Nucleus accumbens (tissue), 56 donors: ENCODE results near the gene PARL.
A peak's percentile ranks its signal among the peaks of the same experiment; 100 is the strongest.

Experiments used
- DNase-seq, 56 donors: peaks; one replicate each; lab custom pipeline; 2025; lab: John Stamatoyannopoulos, UW

Gene PARL, protein sequence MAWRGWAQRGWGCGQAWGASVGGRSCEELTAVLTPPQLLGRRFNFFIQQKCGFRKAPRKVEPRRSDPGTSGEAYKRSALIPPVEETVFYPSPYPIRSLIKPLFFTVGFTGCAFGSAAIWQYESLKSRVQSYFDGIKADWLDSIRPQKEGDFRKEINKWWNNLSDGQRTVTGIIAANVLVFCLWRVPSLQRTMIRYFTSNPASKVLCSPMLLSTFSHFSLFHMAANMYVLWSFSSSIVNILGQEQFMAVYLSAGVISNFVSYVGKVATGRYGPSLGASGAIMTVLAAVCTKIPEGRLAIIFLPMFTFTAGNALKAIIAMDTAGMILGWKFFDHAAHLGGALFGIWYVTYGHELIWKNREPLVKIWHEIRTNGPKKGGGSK

DNA sequence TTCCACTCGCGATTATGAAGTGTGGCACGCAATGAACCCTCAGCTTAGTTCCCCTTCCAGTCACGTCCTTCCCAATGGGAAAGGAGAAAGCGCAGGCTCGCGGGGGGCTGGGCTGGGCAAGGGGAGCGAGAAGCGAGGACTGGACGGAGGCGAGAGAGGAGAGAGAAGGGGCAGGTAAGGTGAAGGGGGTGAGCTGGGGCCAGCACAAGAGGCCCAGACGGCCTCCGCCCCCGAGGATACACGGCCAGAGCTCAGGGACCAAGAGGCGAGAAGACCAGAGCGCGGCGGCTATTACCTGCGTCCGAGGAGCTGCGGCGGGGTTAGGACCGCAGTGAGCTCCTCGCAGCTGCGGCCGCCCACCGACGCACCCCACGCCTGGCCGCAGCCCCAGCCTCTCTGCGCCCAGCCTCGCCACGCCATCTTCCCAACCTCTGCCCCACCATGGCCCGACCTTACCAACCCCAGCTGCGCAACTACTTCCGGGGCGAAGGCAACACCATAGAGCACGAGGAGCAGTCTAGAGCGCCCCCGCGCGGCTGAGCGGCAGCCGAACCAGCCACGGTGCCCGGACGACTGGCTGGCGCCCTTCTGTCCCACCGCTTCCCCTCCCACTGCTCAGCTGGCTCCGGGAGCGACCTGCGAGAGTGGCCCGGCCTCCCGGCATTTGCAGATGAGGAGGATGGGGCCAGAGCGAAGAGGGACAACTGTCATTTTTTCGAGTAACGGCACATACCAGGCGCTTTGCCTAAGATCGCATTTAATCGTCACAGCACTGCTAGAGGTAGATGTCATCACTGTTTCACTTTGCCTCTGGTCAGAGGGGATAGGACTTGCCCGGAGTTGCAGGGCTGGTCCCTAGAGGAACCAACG is at the start of gene PARL:
Gene PARL, minus strand, starts transcription at position 454 of the 870 bp plus-strand sequence. Its CDS starts 34 bp downstream, at position 420.
- peak; percentile 40 to 98 (median 92) for DNase-seq

DNA sequence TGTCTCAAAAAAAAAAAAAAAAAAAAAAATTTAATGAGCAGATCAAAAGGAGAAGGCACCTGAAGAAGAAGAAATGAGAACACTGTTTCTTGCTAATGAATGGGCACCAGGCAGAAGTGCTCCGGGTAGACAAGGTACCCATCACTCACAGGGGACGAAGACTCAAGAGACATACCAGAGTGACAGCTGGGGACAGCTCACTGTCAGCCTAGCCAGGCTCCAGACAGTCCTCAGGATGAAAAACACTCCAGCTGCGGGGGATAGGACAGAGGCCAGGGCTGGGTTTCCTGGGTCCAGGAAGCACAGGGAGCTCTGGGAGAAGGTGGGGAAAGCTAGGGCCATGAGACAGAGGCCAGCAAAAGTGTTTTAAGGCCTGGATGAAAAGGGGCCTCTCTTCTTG is 48.5 kb upstream of the PARL start:
- no peak for DNase-seq

DNA sequence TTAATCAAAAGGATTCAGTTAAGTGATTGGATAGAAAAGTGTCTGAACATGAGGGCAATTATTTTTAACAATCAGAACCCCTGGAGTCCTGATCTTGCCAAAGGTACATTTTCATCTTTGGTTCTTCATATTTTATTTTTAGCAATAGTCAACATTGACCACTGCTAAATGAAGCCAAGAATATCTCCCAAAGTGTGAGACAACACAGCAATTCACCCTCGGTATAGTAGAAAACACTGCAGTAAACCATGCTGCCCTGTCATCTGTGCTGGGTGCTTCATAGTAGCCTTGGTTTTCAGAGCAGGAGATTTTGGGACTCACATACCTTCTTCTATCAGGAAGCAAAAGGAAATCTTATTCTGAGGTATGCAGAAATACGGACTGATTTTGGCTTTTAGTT is 47.2 kb upstream of the PARL start:
- DNase-seq, result no peak

DNA sequence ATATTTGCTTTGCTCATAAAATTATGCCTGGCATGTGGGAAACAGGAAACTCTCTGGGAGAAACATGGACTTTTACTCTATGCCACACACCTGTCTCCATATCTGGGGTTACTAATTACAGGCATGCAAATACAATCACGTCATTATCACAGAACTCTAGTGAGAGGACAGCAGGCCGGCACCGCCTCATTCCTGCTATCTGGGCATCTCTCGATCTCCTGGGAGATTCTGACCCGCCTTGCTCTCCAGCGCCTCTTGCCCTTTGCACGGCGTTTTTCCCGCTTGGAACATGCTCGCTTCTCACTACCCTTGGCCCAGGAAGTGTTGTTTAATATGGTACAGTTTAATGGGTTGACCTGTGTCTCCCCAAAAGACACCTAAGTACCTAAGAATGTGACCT is 45.4 kb upstream of the PARL start:
- DNase-seq, result no peak

DNA sequence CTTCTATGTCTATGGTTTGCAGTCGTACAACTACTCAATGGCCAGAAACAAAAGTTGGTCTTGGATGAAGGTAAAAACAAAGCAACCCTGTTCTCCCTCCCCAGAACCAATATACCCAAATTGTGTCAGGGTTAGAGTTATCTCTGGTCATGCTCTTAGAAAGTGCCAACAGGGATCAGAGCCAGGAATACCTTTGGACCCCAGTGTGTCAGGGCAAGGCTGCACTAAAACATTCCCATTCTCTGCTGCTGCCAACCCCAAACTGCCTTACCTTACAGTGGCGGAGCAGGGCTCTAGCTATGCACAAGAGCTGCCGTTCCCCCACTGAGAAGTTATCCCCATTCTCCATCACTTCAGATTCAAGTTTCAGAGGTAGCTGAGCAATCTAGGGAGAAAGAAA is 42.4 kb upstream of the PARL start:
- no peak for DNase-seq

DNA sequence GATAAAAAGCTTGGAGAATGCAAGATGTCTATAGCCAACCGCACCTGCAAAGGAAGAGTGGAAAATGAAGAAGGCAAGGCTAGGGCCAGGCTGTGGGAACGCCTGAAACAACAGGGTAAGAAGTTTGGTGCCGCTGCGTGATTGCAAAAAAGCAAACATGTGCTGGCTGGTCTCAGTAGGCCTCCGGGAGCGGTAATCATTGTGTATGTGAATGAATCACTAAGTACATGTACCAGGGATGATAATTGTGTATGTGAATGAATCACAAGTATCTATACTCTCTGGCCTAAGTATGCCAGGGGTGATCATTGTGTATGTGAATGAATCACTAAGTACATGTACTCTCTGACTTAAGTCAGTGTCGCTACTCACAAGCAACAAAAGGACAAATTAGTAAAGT is 40.3 kb upstream of the PARL start:
- DNase-seq, result no peak

DNA sequence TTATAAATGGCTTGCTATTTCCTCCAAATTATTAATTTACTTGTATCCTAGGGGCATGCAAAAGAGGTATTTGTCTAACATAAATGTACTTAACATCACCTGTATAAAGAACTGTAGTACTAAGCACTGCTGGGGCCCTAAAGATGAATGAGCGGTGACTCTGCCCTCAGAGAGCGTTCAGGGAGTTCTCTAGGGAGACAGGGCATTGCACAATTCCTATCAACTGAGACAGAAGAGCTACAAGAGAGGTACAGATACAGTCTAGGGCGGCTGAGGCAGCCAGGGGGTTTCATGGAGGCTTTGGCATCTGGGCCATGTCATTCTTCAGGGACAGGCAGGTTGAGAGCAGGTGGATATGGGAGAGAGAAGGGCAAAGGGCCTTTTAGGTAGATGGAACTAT is 39.9 kb upstream of the PARL start:
- no peak for DNase-seq

DNA sequence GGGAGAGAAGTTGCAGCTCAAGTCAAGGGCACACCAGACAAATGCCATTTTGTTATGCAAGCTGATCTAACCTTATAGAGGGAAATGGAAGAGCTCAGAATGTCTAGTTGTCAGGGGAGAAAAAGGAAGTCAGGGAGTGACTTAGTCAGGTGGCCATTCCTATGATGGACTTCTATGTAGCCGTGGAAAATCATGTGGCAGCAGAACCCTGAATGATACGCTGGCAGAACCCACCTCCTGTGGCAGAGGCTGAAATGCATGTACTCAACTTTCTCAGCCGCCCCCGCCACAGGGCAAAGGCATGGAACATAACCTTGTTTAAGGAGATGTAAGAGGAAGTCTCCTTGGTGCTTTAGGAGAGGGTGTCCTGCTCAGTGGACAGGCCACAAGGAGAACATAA is 37.7 kb upstream of the PARL start:
- no peak for DNase-seq

DNA sequence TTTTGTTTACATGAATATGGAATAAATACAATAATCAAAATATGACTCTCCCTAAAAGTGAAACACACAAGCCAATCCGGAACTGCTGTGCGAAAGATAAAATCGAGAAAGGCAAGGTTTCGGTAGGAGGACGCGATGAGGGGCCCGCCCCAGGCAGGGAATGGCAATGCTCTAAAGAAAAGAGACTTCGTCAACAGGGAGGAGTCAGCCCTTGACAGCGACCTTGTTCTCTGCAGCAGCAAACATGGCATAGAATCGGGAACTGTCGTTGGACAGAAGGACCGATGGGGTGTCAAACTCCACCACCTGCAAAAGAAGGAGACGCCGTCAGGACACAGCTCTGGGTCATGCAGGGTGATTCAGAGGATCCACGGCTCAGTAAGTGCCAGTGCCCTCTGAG is 36.4 kb upstream of the PARL start:
- DNase-seq, result no peak

DNA sequence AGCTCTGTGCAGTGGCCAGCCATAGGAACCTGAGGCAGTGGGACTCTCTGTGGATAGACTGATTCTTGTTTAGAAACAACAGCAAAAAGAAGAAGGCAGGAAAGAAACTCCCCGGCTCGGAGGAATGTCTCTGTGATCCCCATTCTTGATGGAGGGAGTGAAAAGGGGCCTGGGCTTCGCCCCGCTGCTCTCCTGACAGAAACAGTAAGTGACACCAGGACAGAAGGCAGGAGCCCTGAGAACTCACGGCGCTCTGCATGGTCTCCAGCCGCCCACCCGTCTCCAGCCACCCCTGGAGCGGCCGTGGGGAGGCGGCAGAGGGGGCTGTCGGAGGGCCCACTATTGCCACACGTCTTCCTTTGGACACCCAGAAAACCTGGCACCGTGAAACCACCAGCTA is 35.7 kb upstream of the PARL start:
- DNase-seq, result no peak

DNA sequence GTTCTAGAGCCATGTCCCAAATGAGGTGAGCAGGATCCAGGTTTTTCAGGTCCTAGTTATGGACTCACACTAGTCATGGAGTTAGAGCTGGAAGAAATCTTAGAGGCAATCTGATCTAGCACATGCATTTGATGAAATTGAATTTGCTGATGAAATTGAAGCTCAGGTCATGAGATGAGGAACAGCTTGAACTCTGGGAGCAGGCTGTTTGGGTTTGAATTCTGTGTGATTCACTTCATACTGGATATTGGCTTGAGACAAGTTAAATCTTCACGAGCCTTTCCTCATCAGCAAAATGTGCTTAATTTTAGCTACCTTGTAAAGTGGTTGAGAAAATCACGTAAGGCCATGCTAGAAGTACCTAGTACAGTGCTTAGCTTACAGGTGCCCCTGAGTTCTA is 33.5 kb upstream of the PARL start:
- no peak for DNase-seq

DNA sequence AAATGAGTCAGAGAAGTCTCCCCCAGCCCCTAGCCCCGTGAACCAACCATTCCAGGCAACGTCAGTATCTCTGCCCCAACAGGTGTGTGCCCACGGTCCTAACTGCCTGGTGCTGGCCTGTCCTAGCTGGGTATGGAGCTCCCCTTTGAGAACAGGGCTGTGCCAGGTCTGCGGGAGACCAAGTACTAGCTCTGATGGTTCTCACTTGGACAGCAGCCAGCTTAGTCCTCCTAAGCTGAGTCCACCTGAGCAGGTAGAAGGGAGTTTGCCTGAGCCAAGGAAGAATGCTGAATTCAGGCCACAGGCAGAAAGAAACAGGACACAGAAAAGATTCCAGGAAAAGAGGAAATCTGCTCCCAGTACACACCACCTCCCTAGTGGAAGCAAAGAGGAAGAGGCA is 33.1 kb upstream of the PARL start:
- no peak for DNase-seq

DNA sequence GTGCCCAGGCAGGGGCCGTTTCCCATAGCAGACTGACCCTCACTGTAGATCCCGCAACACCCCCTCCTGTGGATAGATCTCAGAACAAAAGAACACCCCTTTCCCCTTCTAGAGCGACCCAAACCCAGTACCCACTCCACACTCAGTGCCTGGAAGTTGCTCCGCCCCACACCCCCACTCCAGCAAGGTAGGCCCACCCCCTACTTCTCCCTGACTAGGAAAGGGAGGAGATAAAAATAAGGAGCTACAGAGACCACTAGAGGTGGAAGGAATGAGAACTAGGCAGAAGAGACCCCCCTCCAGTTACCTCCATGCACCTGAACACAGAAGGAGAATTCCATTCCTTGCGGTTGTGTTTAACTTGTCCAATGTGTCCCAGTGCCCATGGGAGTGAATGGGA is 30.2 kb upstream of the PARL start:
- no peak for DNase-seq

DNA sequence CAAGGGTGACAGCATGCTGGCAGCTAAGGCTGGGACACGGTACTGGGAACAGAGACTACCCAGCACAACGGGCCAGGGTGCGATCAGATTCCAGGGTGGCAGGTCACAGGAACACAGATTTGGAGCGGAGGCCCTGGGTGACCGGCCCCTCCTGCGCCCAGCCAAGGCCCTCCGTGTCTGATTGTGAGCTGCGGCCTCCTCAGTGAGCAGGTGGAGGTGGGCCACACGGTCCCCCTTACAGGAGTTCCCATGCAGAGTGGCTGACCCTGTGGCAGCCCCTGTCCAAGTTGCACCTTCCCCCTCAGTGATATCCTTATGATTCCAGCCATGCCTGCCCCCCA is 28.9 kb upstream of the PARL start:
- DNase-seq, result no peak

DNA sequence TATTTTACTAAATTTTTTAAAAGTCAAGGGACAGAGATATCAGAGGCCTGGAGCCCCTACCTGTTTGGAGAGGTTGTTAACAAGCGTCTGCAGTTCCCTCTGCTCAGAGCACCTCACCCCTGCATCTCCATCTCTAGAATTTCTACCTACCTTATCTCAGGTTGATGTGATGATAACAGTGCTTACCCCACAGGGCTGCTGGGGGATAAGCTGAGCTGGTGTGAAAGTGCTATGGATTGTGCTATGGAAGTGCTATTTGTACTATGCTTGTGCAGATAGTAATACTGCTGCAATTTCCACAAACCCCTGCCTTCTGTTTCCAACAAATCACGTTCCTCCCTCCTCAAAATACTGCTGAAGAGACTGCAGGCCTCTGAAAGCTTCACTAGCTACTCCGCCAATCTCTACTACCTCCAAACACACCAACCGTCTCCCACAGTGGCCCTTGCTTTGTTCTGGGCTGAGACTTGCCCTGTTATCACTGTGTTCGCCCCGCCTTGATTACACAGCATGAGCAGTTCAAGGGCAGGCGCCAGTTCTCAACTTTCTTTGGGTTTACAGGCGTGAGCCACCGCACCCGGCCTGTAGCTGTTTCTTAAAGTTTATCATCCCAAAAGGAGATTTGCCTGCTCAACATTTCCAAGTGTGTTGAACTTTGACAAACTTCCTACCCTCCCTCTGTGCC is 28.4 kb upstream of the PARL start:
- no peak for DNase-seq

DNA sequence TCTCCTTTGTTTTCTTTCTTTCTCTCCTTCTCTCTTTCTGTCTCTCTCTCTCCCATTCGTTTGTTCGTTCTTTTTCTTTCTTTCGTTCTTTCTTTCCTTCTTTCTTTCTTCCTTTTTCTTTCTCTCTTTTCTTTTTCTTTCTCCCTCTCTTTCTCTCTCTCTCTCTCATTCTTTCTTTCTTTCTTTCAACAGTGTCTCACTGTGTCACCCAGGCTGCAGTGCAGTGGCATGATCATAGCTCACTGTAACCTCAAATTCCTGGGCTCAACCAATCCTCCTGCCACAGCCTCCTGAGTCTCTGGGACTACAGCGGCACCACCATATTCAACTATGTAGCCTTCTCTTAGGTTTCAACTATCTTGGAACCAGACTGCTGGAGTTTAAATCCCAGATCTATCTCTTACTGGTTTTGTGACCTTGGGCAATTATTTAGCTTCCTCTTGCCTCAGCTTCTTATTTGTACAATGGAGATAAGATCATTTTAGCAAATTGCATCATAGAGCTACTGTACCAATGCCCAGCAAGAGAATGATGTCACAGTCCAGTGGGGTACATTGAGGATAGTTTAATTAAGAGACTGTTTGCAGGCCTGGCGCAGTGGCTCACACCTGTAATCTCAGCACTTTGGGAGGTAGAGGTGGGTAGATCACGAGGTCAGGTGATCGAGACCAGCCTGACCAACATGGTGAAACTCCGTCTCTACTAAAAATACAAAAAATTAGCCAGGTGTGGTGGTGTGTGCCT is 27.3 kb upstream of the PARL start:
- DNase-seq, result no peak

DNA sequence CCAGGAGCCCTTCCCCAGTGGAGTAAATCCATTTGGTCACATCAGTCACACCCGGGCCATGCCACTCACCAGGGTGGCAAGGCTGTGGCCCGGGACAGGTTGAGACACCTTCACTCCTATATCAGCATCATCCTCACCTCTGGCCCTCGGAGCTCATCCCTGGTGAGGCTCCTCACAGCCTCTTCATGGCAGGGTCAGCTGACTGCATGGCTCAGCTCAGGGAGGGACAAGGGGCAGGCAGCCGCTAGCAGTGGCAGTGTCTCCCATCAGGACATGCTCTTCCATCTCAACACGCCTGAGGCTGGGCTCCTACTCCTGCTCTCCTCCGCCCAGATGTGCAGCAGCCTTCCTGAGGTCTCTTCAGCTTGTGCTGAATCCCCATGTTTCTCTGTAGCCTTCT is 26.4 kb upstream of the PARL start:
- DNase-seq, result no peak

DNA sequence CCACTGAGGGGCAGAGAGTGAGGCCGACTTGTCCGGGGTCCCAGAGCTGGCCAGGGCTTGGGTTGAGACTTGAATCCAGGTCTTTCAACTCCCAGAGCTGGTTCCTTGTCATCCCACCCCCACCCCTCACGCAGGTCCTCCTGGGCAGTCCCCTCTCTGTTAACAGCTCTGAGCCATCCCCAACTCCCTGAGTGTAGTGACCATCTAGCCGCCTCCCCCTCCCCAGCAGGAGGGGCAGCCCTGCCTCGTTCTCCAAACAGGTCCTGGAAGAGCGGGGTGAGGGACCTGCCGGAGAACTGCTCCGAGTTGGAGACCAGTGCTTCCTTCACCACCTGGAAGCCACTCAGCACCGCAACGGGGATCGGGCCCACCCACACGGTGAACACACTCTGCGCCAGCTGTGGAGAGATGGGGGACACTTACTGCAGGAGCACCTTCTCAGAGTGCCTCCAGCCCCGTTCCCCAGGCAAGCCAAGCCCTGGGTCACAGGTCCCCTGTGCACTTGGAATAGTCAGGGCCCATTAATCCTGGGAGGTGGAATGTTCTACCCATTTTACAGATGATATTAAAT is 24.4 kb upstream of the PARL start:
- no peak for DNase-seq

DNA sequence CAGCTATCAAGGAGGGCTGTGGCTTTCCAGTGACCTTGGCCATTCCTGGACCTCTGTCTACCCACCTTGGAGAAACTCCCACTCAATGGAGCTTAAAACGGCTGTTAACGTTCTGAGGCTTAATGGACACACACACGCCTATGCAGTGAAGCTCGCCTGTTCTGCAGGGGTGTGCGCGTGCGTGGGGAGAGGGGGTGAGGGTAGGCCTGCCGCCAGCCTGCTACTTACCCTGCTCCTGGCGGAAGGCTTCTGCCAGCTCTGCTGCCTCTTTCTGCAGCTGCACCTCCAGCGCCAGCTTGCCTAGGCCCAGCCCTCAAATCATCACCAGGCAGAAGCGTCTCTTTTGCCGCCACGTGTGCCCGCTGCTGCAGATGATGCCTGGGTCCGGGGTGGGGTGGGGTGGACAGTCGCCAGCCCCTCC is 23.2 kb upstream of the PARL start:
- DNase-seq, result no peak

DNA sequence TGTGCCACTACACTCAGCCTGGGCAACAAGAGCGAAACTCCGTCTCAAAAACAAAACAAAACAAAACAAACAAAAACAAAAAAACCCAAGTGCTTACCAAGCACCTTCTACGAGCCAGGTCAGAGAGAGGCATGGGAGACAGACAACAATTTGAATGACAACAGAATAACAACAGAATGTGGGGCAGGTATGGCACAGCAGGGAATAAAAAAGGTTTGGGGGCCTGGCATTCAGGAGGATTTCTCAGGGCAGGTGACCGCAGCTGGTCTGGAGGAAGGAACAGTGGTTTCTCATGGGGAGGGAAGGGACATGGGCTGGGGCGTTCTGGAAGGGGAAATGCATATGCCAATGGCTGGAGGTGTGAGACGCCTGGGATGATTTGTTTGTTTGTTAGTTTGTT is 22.5 kb upstream of the PARL start:
- DNase-seq, result no peak
